Articular chondrocyte of knee joint (primary cell): ENCODE measurements around the gene FBXO46. TPM values are rescaled to one million over a fixed set of nuclear protein-coding genes. Genes with fewer than 3 reads are reported as not detected.
A peak's percentile ranks its signal among the peaks of the same experiment; 100 is the strongest.

Experiments
- small RNA-seq: library from RNA; depleted of rRNA; stranded (forward); fragments of <200 nt; gene quantifications from one replicate; pipeline ENCODE3, GENCODE V24; 2012
- total RNA-seq: library from RNA; depleted of rRNA; stranded (reverse); fragments of >200 nt; gene quantifications from 2 replicates; pipeline ENCODE4 v1.2.3, GENCODE V29; 2012

FBXO46 gene
- total RNA-seq: 5.5 and 5.6 TPM in 2 replicates

GRCh38 chr19:45730368-45731288 lies at the start of gene FBXO46:
FBXO46 (minus strand) TSS chr19:45730896; CDS start chr19:45713495, 17,401 bp downstream.

DNA sequence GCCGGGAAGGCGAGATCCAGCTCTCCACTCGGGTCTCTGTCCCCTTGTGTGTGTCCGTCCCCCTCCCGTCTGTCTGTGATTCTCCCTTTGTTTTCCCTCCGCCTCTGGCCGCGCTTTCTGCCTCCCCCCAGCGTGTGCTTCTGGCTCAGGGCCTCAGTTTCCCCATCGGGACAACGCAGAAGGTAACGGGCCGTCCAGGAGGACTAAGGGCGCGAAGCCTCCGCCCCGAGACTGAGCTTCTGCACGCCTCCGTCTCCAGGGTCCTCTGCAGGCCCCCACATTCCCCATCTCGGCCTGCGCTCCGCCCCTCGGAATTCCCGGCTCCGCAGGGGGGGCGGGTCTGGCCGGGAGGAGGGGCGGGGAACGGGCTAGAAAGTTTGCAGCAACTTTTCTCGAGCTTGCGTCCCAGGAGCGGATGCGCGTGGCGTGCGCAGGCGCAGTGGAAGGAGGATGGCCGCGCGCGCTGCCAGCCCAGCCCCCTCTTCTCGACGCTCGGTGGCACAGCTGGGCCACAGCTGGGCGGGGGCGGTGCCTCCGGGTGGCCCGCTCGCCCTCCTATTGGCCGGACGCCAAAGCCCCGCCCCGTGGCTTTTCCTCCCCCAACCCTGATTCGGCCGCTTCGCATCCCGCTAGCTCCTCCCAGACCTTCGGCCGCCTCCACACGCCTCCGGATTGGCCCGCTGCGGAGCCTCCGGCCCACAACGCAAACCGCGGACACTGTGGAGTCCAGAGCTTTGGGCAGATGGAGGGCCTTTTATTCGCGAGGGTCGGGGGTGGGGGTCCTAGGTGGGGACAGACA lies 38.5 kb upstream of the FBXO46 start, which contains the start of gene SIX5:
TSS of gene SIX5 (minus strand) at position 269 of the 799 bp plus-strand sequence. CDS start 408 bp downstream, outside the sequence.

DNA sequence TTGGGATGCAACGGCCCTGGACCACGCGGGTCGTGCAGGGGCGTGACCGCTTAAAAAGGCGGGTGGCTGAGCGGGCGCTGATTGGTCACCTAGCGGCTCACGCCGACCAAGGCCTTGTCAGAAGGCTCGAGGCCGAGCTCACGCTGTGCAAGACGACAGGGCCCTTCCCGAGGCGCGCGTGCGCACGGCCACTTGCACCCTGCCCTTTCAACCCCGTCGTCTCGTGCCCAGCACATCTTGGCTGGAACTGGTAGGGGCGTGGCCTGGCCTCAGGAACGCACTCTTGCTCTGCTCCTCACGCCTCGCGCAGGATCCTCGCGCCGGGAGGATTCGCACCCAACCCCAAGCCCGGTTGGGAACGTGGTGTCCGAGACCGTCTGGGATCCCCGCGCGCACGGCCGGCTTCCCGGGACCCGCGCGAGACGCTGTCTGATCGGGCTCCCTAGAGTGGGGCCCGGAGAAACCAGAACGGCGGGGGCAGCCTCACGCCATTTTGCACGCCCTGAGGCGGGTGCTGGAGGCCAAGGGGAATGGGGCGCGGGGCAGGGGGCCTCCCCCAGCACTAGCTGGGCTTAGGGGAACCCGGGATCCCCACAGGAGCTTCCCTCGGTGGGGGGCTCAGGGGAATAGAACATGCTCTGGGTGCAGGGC lies 2.6 kb upstream of the FBXO46 start, which contains the start of gene MEIOSIN:
TSS of gene MEIOSIN (plus strand) at position 280 of the 651 bp plus-strand sequence. CDS start 1,938 bp downstream, outside the sequence.

GRCh38 chr19:45692187-45693105 lies 38.2 kb downstream of the FBXO46 start, which contains the start of gene QPCTL:
QPCTL (plus strand) TSS chr19:45692666; CDS start chr19:45692704, 38 bp downstream.

GRCh38 chr19:45691516-45692186 lies 39.0 kb downstream of the FBXO46 start, which contains the start of gene SNRPD2:
SNRPD2 (minus strand) TSS chr19:45691953; CDS start chr19:45691888, 65 bp downstream.

GRCh38 chr19:45667620-45668341 lies 62.9 kb downstream of the FBXO46 start, which contains the start of gene GIPR:
GIPR (plus strand) TSS chr19:45668221; CDS start chr19:45669521, 1,300 bp downstream.

Small RNA genes within 50 kb of the gene (small RNA-seq; reads per million reads assigned to genes)
- 17.6 reads per million, percentile 95 among the genes with 10 or more reads in this experiment for gene MIR642A

Other genes with a start within 250 kb of the FBXO46 start
- 5.0 and 6.1 TPM in 2 replicates for gene RTN2, start 233.8 kb downstream of the FBXO46 start, total RNA-seq
- 0.43 and 0.52 TPM in 2 replicates for gene PPM1N, start 232.5 kb downstream of the FBXO46 start, total RNA-seq
- gene VASP, start 223.4 kb downstream of the FBXO46 start, total RNA-seq: 44.5 and 48.2 TPM in 2 replicates
- gene OPA3, start 146.1 kb downstream of the FBXO46 start, total RNA-seq: 6.3 and 7.5 TPM in 2 replicates
- under 0.01 TPM in 1 of 2 replicates, not detected in the other for gene GPR4, start 128.7 kb downstream of the FBXO46 start, total RNA-seq
- 12.7 and 19.8 TPM in 2 replicates for gene EML2, start 91.5 kb downstream of the FBXO46 start, total RNA-seq
- gene GIPR, start 62.7 kb downstream of the FBXO46 start, total RNA-seq: 1.3 and 1.4 TPM in 2 replicates
- 206 and 232 TPM in 2 replicates for gene SNRPD2, start 38.9 kb downstream of the FBXO46 start, total RNA-seq
- gene QPCTL, start 38.2 kb downstream of the FBXO46 start, total RNA-seq: 11.9 and 13.3 TPM in 2 replicates
- not detected in 2 replicates for gene MEIOSIN, start 2.5 kb upstream of the FBXO46 start, total RNA-seq
- gene SIX5, start 38.4 kb upstream of the FBXO46 start, total RNA-seq: 7.9 and 8.0 TPM in 2 replicates
- 28.2 and 37.0 TPM in 2 replicates for gene DMPK, start 51.6 kb upstream of the FBXO46 start, total RNA-seq
- 27.3 and 39.2 TPM in 2 replicates for gene DMWD, start 61.9 kb upstream of the FBXO46 start, total RNA-seq
- gene RSPH6A, start 84.4 kb upstream of the FBXO46 start, total RNA-seq: 0.11 and 0.13 TPM in 2 replicates
- 29.3 and 30.3 TPM in 2 replicates for gene SYMPK, start 132.3 kb upstream of the FBXO46 start, total RNA-seq
- gene FOXA3, start 133.4 kb upstream of the FBXO46 start, total RNA-seq: under 0.01 TPM in 1 of 2 replicates, not detected in the other
- 21.6 and 22.7 TPM in 2 replicates for gene IRF2BP1, start 155.2 kb upstream of the FBXO46 start, total RNA-seq
- gene MYPOP, start 171.7 kb upstream of the FBXO46 start, total RNA-seq: 1.3 and 1.8 TPM in 2 replicates
- not detected in 2 replicates for gene NANOS2, start 183.9 kb upstream of the FBXO46 start, total RNA-seq
- gene NOVA2, start 243.0 kb upstream of the FBXO46 start, total RNA-seq: under 0.01 TPM in 2 replicates